GM12878 (cell line): Measurements from ENCODE around the gene MCUB. TPM values are rescaled to one million over a fixed set of nuclear protein-coding genes. Genes with fewer than 3 reads are reported as not detected.

ENCODE experiments used
- ATAC-seq: fragments of 200-7000 bp; cut with Tn5 transposase; 3 replicates; pipeline ENCODE4 v1.9.1; 2020; ENCODE audit warnings: mild to moderate bottlenecking, moderate library complexity
- BruUV-seq: library from RNA; stranded (reverse); fragments of 400-500 nt; replicated peaks from 2 replicates; lab custom pipeline; 2021; lab: Mats Ljungman, UMichigan
- CTCF ChIA-PET: fragments of 300-600 bp; sonication (Branson Sonifier 250); formaldehyde crosslinking; extraction: SDS; loops from one replicate; lab custom pipeline; 2021; ENCODE audit warnings: inconsistent platforms; lab: Yijun Ruan, JAX
- POLR2A ChIA-PET: fragments of 350-600 bp; formaldehyde crosslinking; extraction: SDS; loops from one replicate; lab custom pipeline; 2021; ENCODE audit warnings: inconsistent platforms; lab: Charles Lee
- RAD21 ChIA-PET: fragments of 300-600 bp; sonication (Branson Sonifier 250); formaldehyde crosslinking; loops from one replicate; lab custom pipeline; 2023; ENCODE audit warnings: antibody characterized with exemption; ENCODE audit not compliant: unreplicated experiment; lab: Charles Lee
- SMC1A ChIA-PET: fragments of 300-600 bp; sonication (Branson Sonifier 250); formaldehyde crosslinking; loops from one replicate; lab custom pipeline; 2023; ENCODE audit not compliant: unreplicated experiment, uncharacterized antibody; lab: Charles Lee
- DNase-seq: peaks from one replicate; pipeline ENCODE4 v3.0.0-alpha.2; 2011; ENCODE audit warnings: low read depth, low spot score
- FAIRE-seq: peaks from 3 replicates; lab custom pipeline; 2011; peaks lifted over from hg19 to GRCh38; lab: Jason Lieb, UNC
- H2AFZ ChIP-seq: 2 replicates; pipeline ENCODE4 v1.6.0; 2011; ENCODE audit warnings: low read depth, low read length, control low read depth; ENCODE audit not compliant: control insufficient read depth
- H3K27ac ChIP-seq: 2 replicates; pipeline ENCODE4 v1.5.1; 2011; ENCODE audit warnings: control low read depth; ENCODE audit not compliant: control insufficient read depth, insufficient read depth
- H3K27me3 ChIP-seq, 2 experiments: replicated peaks in 1 of 2; 2 replicates each; pipeline versions ENCODE4 v1.6.0 to v1.6.1; 2011; ENCODE audit warnings: low read length in 1 of 2; ENCODE audit not compliant: control insufficient read depth in 2 of 2, insufficient read depth in 2 of 2
- H3K36me3 ChIP-seq, 2 experiments: 2 replicates each; pipeline ENCODE4 v1.5.1; 2011; ENCODE audit warnings: low read length in 1 of 2; ENCODE audit not compliant: control insufficient read depth in 2 of 2, insufficient read depth in 2 of 2
- H3K4me1 ChIP-seq: 2 replicates; pipeline ENCODE4 v1.6.1; 2011; ENCODE audit warnings: mild to moderate bottlenecking, low read length, moderate library complexity, mixed read lengths; ENCODE audit not compliant: control insufficient read depth, insufficient read depth
- H3K4me2 ChIP-seq: 2 replicates; pipeline ENCODE4 v1.6.0; 2011; ENCODE audit warnings: control low read depth; ENCODE audit not compliant: control insufficient read depth, insufficient read depth
- H3K4me3 ChIP-seq: fragments of 200-600 bp; sonication (generic); 2 replicates; pipeline ENCODE4 v1.5.1; 2016
- H3K79me2 ChIP-seq: 2 replicates; pipeline ENCODE4 v1.6.0; 2011; ENCODE audit warnings: low read length; ENCODE audit not compliant: control insufficient read depth, insufficient read depth
- H3K9ac ChIP-seq: 2 replicates; pipeline ENCODE4 v1.8.0; 2011; ENCODE audit warnings: low read length, control low read depth, mixed read lengths; ENCODE audit not compliant: control insufficient read depth, insufficient read depth
- H3K9me3 ChIP-seq: replicated peaks from 3 replicates; pipeline ENCODE4 v1.5.1; 2011; ENCODE audit warnings: mild to moderate bottlenecking, low read length; ENCODE audit not compliant: control insufficient read depth, insufficient read depth
- H4K20me1 ChIP-seq: 2 replicates; pipeline ENCODE4 v1.6.0; 2011; ENCODE audit not compliant: control insufficient read depth, insufficient read depth
- BRCA1 ChIP-seq: IDR thresholded peaks from 2 replicates; pipeline ENCODE4 v1.6.1; 2011; ENCODE audit warnings: low read depth, low read length, improper control_type of control experiment
- FOXM1 ChIP-seq: IDR thresholded peaks from 2 replicates; pipeline ENCODE4 v1.6.1; 2012; ENCODE audit warnings: low read depth, mild to moderate bottlenecking, inconsistent platforms, low read length, moderate library complexity
- KDM1A ChIP-seq: fragments of 200-600 bp; sonication (generic); IDR thresholded peaks from 2 replicates; pipeline ENCODE4 v1.6.1; 2016; ENCODE audit warnings: borderline replicate concordance
- NR2C2 ChIP-seq: IDR thresholded peaks from 2 replicates; pipeline ENCODE4 v1.6.1; 2011; ENCODE audit warnings: borderline replicate concordance, low read depth; ENCODE audit not compliant: control insufficient read depth, insufficient read length
- POLR2AphosphoS5 ChIP-seq: IDR thresholded peaks from 2 replicates; pipeline ENCODE4 v1.6.1; 2011; ENCODE audit warnings: mild to moderate bottlenecking, low read length, inconsistent platforms
- RUNX3 ChIP-seq: IDR thresholded peaks from 2 replicates; pipeline ENCODE4 v1.6.1; 2012; ENCODE audit warnings: low read length, inconsistent platforms
- SREBF1 ChIP-seq: IDR thresholded peaks from 2 replicates; pipeline ENCODE4 v1.6.1; 2012; ENCODE audit warnings: mild to moderate bottlenecking, low read length
- ZNF274 ChIP-seq: IDR thresholded peaks from one replicate; pipeline ENCODE4 v1.8.0; 2011; ENCODE audit not compliant: insufficient read length, insufficient read depth
- WGBS: methylation state at CpG from one replicate; pipeline ENCODE4 v1.1.6; 2016; ENCODE audit warnings: low lambda C conversion rate; ENCODE audit not compliant: insufficient replicate concordance, insufficient coverage; ENCODE audit errors: missing lambda C conversion rate; 5-methylcytosine and 5-hydroxymethylcytosine counted together
- in situ Hi-C: fragments of 300-500 bp; cut with MboI; formaldehyde crosslinking; loops from 9 replicates; pipeline ENCODE4 v1.14.3; 2018; ENCODE audit warnings: mixed read lengths
- intact Hi-C: fragments of 100-400 bp; cut with micrococcal nuclease; formaldehyde crosslinking; loops from one replicate; pipeline ENCODE4 v1.14.2; 2022; ENCODE audit not compliant: unreplicated experiment
- polyA plus RNA-seq, 11 experiments: library from polyadenylated mRNA; depleted of rRNA in 4 of 11; unstranded in 6 of 11; stranded (reverse) in 5 of 11; fragments of >200 nt; fragmentation: Nextera tagmentation in 4 of 11; fragmentation: Illumina TruSeq in 1 of 11; extraction: Ambion mirVana in 4 of 11; extraction: Trizol in 1 of 11; gene quantifications; 1 replicate in 1 of 11; 2 replicates in 10 of 11; pipeline versions ENCODE4 v1.2.1 to v1.2.3, GENCODE V29; 2011 to 2016; ENCODE audit warnings: inconsistent platforms in 2 of 11, missing spikeins in 2 of 11, low read depth in 1 of 11
- total RNA-seq, 4 experiments: library from RNA; depleted of rRNA in 3 of 4; stranded (reverse); fragments of >200 nt in 3 of 4; fragmentation: Illumina TruSeq in 1 of 4; extraction: Trizol in 1 of 4; gene quantifications; 2 replicates each; pipeline versions ENCODE4 v1.2.1 to v1.2.3, GENCODE V29; 2013 to 2021
- TF ChIP-seq, protein P1 (sequence below): fragments of 450-650 bp; IDR thresholded peaks from 2 replicates; pipeline ENCODE4 v1.6.1; 2016; ENCODE audit warnings: mild to moderate bottlenecking
- TF ChIP-seq, protein P2 (sequence below): fragments of 450-650 bp; IDR thresholded peaks from 2 replicates; pipeline ENCODE4 v1.6.1; 2016; ENCODE audit warnings: mild to moderate bottlenecking, moderate library complexity, borderline replicate concordance
- TF ChIP-seq, protein P3 (sequence below): fragments of 450-650 bp; IDR thresholded peaks from 2 replicates; pipeline ENCODE4 v1.6.1; 2017; ENCODE audit warnings: mild to moderate bottlenecking, low read depth, inconsistent platforms; ENCODE audit not compliant: poor library complexity, severe bottlenecking

The MCUB gene
- total and polyA plus RNA-seq, 10 of the 15 experiments (the other 5 are each of a cell fraction or from before 2014, with no cell fraction given), result 4.7 to 63.7 (median 39.4) TPM

DNA sequence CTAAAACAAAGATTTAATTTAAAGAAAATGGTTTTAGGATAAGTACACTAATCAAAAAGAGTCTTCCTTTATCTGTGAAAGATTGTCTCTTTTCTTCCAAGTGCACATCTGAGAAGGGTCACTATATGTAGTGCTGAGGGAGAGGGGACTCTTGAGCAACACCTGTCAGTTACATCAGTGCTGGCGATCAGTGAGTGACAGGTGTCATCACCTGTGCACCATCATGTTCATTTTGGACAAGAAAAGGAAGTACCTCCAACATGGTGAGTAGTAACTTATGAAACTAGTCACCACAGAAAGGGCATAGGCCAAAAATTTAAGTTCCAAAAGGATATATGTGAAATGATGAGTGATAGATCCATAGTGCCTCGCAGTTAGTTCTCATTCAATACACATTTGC lies 55.7 kb downstream of the MCUB start:
- intact Hi-C loops, result no loop called here
- no peaks in the 10 kb centered on the region for H3K79me2 ChIP-seq
- no peaks in the 10 kb centered on the region for H4K20me1 ChIP-seq
- WGBS, result 92% methylated on average over 2 of the region's 2 CpGs
- H3K27me3 ChIP-seq, result no peaks in the 10 kb centered on the region
- CTCF ChIA-PET, result no interaction called here
- FAIRE-seq (no peak), DNase-seq (no peak), ATAC-seq (no peak)
- in situ Hi-C loops, result no loop called here
- no peak overlapping the region for H3K9ac ChIP-seq
- no peak overlapping the region for H3K4me2 ChIP-seq
- H3K4me3 ChIP-seq, result no peak overlapping the region
- H3K4me1 ChIP-seq, result no peaks in the 10 kb centered on the region
- POLR2A ChIA-PET, result no interaction called here
- RAD21 ChIA-PET, result no interaction called here
- SMC1A ChIA-PET, result interaction anchor here (1.0 kb wide), 1 partner anchor 85 kb away, joined by 3 read pairs; no protein-coding TSS in a partner anchor
- H3K27ac ChIP-seq, result no peak overlapping the region
- TF ChIP-seq POLR2AphosphoS5 (no peak), KDM1A (no peak), BRCA1 (no peak)
- TF ChIP-seq, protein P1, sequence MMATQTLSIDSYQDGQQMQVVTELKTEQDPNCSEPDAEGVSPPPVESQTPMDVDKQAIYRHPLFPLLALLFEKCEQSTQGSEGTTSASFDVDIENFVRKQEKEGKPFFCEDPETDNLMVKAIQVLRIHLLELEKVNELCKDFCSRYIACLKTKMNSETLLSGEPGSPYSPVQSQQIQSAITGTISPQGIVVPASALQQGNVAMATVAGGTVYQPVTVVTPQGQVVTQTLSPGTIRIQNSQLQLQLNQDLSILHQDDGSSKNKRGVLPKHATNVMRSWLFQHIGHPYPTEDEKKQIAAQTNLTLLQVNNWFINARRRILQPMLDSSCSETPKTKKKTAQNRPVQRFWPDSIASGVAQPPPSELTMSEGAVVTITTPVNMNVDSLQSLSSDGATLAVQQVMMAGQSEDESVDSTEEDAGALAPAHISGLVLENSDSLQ, result peak; percentile 49; the same call in 1 of the 2 replicates
- H2AFZ ChIP-seq, result no peak overlapping the region
- BruUV-seq, result no TSS peak
- H3K36me3 ChIP-seq, result no peaks in the 10 kb centered on the region
- no peaks in the 10 kb centered on the region for H3K9me3 ChIP-seq

DNA sequence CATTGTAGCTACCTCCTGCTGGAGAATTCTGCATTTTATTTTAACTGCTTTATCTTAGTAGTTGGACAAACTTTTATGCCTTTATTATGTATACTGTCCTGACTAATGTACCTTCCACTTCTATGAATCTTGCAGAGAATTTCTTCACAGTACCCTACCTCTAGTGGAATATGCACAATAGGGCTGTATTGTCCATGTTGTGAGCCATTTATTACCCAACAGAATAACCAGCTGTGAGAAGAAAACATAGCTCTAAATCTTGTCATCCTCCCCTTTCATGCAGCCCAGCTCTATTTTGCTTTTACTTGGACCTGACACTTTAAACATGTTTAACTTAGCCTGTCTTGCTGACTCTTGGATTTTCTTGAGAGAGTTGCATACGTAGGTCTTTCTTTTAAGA lies 56.2 kb downstream of the MCUB start:
- no peaks in the 10 kb centered on the region for H3K4me1 ChIP-seq
- TF ChIP-seq SREBF1 (no peak), FOXM1 (no peak), ZNF274 (no peak), NR2C2 (no peak), RUNX3 (no peak)
- TF ChIP-seq, protein P2, sequence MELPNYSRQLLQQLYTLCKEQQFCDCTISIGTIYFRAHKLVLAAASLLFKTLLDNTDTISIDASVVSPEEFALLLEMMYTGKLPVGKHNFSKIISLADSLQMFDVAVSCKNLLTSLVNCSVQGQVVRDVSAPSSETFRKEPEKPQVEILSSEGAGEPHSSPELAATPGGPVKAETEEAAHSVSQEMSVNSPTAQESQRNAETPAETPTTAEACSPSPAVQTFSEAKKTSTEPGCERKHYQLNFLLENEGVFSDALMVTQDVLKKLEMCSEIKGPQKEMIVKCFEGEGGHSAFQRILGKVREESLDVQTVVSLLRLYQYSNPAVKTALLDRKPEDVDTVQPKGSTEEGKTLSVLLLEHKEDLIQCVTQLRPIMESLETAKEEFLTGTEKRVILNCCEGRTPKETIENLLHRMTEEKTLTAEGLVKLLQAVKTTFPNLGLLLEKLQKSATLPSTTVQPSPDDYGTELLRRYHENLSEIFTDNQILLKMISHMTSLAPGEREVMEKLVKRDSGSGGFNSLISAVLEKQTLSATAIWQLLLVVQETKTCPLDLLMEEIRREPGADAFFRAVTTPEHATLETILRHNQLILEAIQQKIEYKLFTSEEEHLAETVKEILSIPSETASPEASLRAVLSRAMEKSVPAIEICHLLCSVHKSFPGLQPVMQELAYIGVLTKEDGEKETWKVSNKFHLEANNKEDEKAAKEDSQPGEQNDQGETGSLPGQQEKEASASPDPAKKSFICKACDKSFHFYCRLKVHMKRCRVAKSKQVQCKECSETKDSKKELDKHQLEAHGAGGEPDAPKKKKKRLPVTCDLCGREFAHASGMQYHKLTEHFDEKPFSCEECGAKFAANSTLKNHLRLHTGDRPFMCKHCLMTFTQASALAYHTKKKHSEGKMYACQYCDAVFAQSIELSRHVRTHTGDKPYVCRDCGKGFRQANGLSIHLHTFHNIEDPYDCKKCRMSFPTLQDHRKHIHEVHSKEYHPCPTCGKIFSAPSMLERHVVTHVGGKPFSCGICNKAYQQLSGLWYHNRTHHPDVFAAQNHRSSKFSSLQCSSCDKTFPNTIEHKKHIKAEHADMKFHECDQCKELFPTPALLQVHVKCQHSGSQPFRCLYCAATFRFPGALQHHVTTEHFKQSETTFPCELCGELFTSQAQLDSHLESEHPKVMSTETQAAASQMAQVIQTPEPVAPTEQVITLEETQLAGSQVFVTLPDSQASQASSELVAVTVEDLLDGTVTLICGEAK, result no peak
- TF ChIP-seq, protein P3, sequence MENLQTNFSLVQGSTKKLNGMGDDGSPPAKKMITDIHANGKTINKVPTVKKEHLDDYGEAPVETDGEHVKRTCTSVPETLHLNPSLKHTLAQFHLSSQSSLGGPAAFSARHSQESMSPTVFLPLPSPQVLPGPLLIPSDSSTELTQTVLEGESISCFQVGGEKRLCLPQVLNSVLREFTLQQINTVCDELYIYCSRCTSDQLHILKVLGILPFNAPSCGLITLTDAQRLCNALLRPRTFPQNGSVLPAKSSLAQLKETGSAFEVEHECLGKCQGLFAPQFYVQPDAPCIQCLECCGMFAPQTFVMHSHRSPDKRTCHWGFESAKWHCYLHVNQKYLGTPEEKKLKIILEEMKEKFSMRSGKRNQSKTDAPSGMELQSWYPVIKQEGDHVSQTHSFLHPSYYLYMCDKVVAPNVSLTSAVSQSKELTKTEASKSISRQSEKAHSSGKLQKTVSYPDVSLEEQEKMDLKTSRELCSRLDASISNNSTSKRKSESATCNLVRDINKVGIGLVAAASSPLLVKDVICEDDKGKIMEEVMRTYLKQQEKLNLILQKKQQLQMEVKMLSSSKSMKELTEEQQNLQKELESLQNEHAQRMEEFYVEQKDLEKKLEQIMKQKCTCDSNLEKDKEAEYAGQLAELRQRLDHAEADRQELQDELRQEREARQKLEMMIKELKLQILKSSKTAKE, result no peak

More for the DNA sequence above, 56.2 kb downstream of the MCUB start:
- no peaks in the 10 kb centered on the region for H3K79me2 ChIP-seq
- H3K4me3 ChIP-seq, result no peak overlapping the region
- H3K36me3 ChIP-seq, result no peaks in the 10 kb centered on the region
- ChIA-PET SMC1A (interaction anchor here (1.0 kb wide), 1 partner anchor 85 kb away, joined by 3 read pairs; no protein-coding TSS in a partner anchor), POLR2A (no interaction called here), RAD21 (no interaction called here), CTCF (no interaction called here)
- no peak overlapping the region for H2AFZ ChIP-seq
- BruUV-seq, result no TSS peak
- FAIRE-seq (no peak), ATAC-seq (no peak), DNase-seq (no peak)
- 94% methylated on average over 1 of the region's 1 CpG for WGBS
- no peak overlapping the region for H3K4me2 ChIP-seq
- intact Hi-C loops (no loop called here), in situ Hi-C loops (no loop called here)
- H3K27ac ChIP-seq, result no peak overlapping the region
- no peaks in the 10 kb centered on the region for H4K20me1 ChIP-seq
- H3K27me3 ChIP-seq, result no peaks in the 10 kb centered on the region
- H3K9ac ChIP-seq, result no peak overlapping the region
- H3K9me3 ChIP-seq, result no peaks in the 10 kb centered on the region
